Upper lobe of right lung (tissue), 1 donor: ENCODE measurements around the gene MAP3K21. TPM values are rescaled to one million over a fixed set of nuclear protein-coding genes. Genes with fewer than 3 reads are reported as not detected.

ENCODE experiments used
- ATAC-seq: fragments of 200-7000 bp; cut with Tn5 transposase; one replicate; pipeline ENCODE4 v1.9.1; 2020; ENCODE audit warnings: mild to moderate bottlenecking, moderate library complexity
- DNase-seq: peaks from one replicate; pipeline ENCODE4 v3.0.0-alpha.2; 2020
- H3K27ac ChIP-seq: fragments of 200-600 bp; one replicate; pipeline ENCODE4 v1.8.0; 2022
- H3K27me3 ChIP-seq: fragments of 200-600 bp; one replicate; pipeline ENCODE4 v1.8.0; 2022; ENCODE audit warnings: mild to moderate bottlenecking
- H3K36me3 ChIP-seq: fragments of 200-600 bp; one replicate; pipeline ENCODE4 v1.8.0; 2022
- H3K4me1 ChIP-seq: fragments of 200-600 bp; one replicate; pipeline ENCODE4 v1.8.0; 2022
- H3K4me3 ChIP-seq: fragments of 200-600 bp; one replicate; pipeline ENCODE4 v1.8.0; 2022; ENCODE audit warnings: mild to moderate bottlenecking
- H3K9me3 ChIP-seq: fragments of 200-600 bp; one replicate; pipeline ENCODE4 v1.8.0; 2022
- intact Hi-C: fragments of 100-400 bp; cut with DNase I; formaldehyde crosslinking; loops from one replicate; pipeline ENCODE4 v1.11.0; 2022
- total RNA-seq: library from RNA; stranded (reverse); fragmentation: NEBNext Ultra II Directional; extraction: Animal tissue kit (Norgen Biotek cat#: 25700); gene quantifications from one replicate; pipeline ENCODE4 v1.2.1, GENCODE V29; 2021
- TF ChIP-seq, protein P1 (sequence below): fragments of 200-600 bp; IDR thresholded peaks from one replicate; pipeline ENCODE4 v1.8.0; 2022; ENCODE audit warnings: antibody characterized with exemption
- donor health status: DM: no; HTN: yes; CAD: no; lungs with severe emphysema.

Gene MAP3K21
- total RNA-seq, 1 donor from 2014 or later, result 9.1 TPM

DNA sequence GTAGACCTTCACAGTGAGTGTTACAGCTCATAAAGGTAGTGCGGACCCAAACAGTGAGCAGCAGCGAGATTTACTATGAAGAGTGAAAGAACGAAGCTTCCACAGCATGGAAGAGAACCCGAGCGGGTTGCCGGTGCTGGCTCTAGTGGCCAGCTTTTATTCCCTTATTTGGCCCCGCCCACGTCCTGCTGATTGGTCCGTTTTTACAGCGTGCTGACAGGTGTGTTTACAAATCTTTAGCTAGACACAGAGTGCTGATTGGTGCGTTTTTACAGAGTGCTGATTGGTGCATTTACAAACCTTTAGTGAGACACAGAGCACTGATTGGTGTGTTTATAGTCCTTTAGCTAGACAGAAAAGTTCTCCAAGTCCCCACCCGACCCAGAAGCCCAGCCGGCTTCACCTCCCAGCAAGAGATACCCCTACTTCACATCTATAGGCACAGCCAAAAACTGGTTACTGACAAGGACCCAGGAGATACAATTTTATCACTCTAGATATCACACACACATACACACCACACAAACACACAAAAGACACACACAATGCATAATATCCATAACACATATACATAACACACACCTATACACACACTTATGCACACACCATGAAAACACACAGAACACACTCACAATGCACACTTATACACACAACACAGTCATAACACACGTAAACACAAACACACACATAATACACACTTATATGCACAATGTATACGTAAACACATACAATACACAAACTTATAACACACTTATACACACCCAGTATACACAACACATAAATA, 68.5 kb downstream of the MAP3K21 start:
- Histone ChIP-seq H3K4me1 (no peaks in the 10 kb centered on the region), H3K36me3 (no peaks in the 10 kb centered on the region), H3K4me3 (no peak overlapping the region), H3K9me3 (no peaks in the 10 kb centered on the region), H3K27ac (no peak overlapping the region), H3K27me3 (no peaks in the 10 kb centered on the region)
- TF ChIP-seq, protein P1, sequence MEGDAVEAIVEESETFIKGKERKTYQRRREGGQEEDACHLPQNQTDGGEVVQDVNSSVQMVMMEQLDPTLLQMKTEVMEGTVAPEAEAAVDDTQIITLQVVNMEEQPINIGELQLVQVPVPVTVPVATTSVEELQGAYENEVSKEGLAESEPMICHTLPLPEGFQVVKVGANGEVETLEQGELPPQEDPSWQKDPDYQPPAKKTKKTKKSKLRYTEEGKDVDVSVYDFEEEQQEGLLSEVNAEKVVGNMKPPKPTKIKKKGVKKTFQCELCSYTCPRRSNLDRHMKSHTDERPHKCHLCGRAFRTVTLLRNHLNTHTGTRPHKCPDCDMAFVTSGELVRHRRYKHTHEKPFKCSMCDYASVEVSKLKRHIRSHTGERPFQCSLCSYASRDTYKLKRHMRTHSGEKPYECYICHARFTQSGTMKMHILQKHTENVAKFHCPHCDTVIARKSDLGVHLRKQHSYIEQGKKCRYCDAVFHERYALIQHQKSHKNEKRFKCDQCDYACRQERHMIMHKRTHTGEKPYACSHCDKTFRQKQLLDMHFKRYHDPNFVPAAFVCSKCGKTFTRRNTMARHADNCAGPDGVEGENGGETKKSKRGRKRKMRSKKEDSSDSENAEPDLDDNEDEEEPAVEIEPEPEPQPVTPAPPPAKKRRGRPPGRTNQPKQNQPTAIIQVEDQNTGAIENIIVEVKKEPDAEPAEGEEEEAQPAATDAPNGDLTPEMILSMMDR, result no peak
- intact Hi-C loops, result no loop called here
- ATAC-seq (no peak), DNase-seq (no peak)

DNA sequence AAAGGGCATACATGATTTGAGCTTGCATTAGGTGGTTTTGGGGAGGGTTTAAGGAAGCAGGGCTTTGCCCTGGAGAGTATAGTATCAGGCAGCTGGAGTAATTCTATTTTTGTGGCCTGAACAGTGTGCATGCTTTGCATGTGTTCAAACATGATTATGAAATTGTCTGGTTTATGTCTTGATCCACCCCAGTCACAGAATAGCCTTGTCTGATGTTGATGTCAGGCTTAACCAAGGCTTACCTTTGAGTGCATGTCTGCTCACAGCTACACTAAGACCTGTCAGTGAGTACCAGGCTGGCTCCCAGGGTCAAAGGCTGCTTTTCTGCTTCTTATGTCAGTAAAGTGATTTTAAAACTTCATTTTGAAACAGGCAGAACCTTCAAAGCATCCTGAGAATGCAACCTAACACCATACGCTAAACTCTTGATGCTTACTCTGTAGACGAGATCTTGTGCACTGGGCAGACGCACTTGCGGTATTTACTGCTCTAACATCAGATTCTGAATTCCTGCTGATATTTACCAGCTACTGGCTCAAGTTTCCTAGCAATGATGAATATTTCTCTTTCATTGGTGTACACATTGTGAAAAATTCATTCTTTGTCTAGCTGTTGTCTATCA, 78.9 kb downstream of the MAP3K21 start:
- Histone ChIP-seq H3K4me3 (no peak overlapping the region), H3K27me3 (no peaks in the 10 kb centered on the region), H3K4me1 (no peaks in the 10 kb centered on the region), H3K36me3 (no peaks in the 10 kb centered on the region), H3K9me3 (no peaks in the 10 kb centered on the region), H3K27ac (no peak overlapping the region)
- ATAC-seq, result no peak
- DNase-seq, result no peak
- intact Hi-C loops, result no loop called here
- TF ChIP-seq, protein P1, result no peak

DNA sequence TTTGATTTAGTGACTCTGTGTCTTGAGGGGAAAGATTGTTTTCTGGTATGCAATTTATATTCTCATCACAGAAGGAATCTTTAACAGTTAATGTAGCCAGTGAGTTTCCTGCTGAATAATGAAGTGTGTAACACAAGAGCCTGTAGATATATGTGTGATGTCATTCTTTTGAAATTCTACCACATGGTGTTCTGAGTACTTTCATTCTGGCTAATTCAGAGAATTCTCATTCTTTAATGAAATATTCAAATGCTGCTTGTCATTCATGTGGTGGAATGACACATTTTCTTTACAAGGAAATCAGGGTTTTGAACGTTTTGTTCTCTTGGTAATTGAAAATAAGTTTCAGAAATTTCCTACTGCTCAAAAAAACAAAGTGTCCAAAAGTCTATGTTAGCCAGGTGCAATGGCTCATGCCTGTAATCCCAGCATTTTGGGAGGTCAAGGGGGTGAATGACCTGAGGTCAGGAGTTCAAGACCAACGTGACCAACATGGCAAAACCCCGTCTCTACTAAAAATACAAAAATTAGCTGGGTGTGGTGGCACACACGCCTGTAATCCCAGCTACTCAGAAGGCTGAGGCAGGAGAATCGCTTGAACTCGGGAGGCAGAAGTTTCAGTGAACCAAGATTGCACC, 79.6 kb downstream of the MAP3K21 start:
- H3K9me3 ChIP-seq, result no peaks in the 10 kb centered on the region
- no peak for ATAC-seq
- H3K27me3 ChIP-seq, result no peaks in the 10 kb centered on the region
- H3K4me3 ChIP-seq, result no peak overlapping the region
- no peaks in the 10 kb centered on the region for H3K4me1 ChIP-seq
- intact Hi-C loops, result no loop called here
- H3K27ac ChIP-seq, result no peak overlapping the region
- TF ChIP-seq, protein P1, result no peak
- no peaks in the 10 kb centered on the region for H3K36me3 ChIP-seq
- no peak for DNase-seq

DNA sequence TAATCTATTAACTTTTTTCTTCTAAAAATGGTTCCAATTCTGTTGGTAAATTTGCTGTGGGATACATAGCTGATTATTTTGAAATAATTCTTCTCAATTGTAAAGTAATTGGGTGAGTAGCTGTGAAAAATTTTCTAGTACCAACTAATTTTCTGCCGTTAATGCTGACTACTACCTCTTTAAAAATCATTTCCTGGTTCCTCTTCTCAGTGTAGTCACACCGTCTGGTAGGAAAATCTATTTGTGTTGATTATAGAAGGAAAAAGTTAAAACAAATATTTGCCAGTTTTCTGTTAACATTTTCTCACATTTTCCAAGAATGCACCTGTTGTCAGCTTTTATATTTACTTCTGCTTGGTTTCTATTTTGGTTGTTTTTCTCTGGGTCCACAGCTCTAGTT, 82.0 kb downstream of the MAP3K21 start:
- Histone ChIP-seq H3K27ac (no peak overlapping the region), H3K4me1 (no peaks in the 10 kb centered on the region), H3K9me3 (no peaks in the 10 kb centered on the region), H3K4me3 (no peak overlapping the region), H3K27me3 (no peaks in the 10 kb centered on the region), H3K36me3 (no peaks in the 10 kb centered on the region)
- intact Hi-C loops, result no loop called here
- DNase-seq (no peak), ATAC-seq (no peak)
- TF ChIP-seq, protein P1, result no peak

DNA sequence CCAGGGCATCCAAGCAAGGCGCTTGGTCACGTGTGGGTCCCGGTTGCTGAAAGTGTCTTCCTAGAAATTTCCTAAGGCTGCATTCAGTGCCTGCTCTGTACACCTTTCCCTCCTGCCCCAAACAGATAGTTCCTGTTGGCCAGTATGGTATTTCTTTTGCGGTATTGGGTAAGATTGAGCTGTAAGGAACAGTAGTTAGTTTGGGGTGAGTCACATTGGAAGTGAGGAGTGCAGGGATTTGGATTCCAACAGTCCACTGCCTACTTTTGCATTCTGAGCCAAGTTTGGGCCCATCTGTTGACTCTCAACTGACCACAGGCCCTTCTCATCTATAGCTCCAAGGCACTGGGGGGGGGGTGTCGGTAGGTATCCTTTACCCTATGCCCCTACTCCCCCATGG, 83.4 kb downstream of the MAP3K21 start:
- no peak overlapping the region for H3K27ac ChIP-seq
- no peaks in the 10 kb centered on the region for H3K27me3 ChIP-seq
- H3K4me3 ChIP-seq, result no peak overlapping the region
- intact Hi-C loops, result no loop called here
- H3K4me1 ChIP-seq, result no peaks in the 10 kb centered on the region
- no peaks in the 10 kb centered on the region for H3K9me3 ChIP-seq
- no peak for ATAC-seq
- no peaks in the 10 kb centered on the region for H3K36me3 ChIP-seq
- no peak for DNase-seq
- TF ChIP-seq, protein P1, result no peak
